PC-9 (cell line): Measurements from ENCODE around the gene CHPF2.

ENCODE experiments used
- EZH2 ChIP-seq: fragments of 200-600 bp; sonication (generic); IDR thresholded peaks from 2 replicates; pipeline ENCODE4 v1.8.0; 2017; ENCODE audit warnings: antibody characterized with exemption, low read depth
- TF ChIP-seq, protein P1 (sequence below): fragments of 200-600 bp; sonication (generic); conservative IDR thresholded peaks from 2 replicates; pipeline ENCODE4 v1.6.1; 2017; ENCODE audit warnings: mixed run types, antibody characterized with exemption, mild to moderate bottlenecking, moderate library complexity

DNA sequence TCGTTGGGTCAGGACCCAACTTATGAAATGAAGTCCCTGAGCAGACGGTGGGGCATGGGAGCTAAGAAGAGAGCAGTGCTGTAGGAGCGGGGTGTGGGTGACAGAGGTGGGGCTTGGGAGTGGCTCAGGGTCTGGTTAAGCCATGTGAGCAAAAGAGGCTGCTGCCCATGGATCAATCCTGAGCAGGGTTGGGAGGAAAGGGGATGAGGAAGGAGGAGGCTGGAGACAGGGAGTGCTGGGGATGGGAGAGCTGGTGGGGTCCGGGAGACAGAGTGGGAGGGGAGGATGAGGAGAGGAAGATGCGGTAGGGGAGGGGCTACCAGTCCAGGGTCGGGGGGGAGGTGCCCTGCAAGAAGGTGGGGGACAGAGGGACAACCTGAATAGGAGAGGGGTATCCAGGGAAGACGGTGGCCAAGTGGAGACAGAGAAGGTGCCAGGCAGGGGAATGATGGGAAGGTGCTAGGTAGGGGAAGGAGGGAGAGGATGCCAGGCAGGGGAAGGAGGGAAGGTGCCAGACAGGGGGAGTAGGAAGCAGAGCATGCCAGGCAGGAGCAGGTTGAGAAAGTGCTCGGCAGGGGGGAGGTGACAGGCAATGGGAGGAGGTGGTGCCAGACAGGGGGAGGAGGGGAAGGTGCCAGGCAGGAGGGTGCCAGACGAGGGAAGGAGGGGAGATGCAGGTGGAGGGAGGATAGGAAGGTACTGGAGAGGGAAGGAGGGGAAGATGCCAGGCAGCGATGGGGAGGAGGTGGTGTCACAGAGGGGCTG, 43.7 kb downstream of the CHPF2 start:
- TF ChIP-seq, protein P1, sequence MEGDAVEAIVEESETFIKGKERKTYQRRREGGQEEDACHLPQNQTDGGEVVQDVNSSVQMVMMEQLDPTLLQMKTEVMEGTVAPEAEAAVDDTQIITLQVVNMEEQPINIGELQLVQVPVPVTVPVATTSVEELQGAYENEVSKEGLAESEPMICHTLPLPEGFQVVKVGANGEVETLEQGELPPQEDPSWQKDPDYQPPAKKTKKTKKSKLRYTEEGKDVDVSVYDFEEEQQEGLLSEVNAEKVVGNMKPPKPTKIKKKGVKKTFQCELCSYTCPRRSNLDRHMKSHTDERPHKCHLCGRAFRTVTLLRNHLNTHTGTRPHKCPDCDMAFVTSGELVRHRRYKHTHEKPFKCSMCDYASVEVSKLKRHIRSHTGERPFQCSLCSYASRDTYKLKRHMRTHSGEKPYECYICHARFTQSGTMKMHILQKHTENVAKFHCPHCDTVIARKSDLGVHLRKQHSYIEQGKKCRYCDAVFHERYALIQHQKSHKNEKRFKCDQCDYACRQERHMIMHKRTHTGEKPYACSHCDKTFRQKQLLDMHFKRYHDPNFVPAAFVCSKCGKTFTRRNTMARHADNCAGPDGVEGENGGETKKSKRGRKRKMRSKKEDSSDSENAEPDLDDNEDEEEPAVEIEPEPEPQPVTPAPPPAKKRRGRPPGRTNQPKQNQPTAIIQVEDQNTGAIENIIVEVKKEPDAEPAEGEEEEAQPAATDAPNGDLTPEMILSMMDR = no peak
- TF ChIP-seq EZH2 = no peak
